GM21717 (cell line): Measurements from ENCODE around the gene PLCL1.
"Not testable (repeated sequence)": the region's sequence is repeated elsewhere in the genome, so short reads cannot be mapped to it uniquely, and the experiment has no call there.

Experiments
- ATAC-seq: cut with Tn5 transposase; IDR thresholded peaks from one replicate; pipeline ENCODE4 v1.9.1; 2021; ENCODE audit warnings: mild to moderate bottlenecking, moderate library complexity; ENCODE audit not compliant: unreplicated experiment

The PLCL1 gene

DNA sequence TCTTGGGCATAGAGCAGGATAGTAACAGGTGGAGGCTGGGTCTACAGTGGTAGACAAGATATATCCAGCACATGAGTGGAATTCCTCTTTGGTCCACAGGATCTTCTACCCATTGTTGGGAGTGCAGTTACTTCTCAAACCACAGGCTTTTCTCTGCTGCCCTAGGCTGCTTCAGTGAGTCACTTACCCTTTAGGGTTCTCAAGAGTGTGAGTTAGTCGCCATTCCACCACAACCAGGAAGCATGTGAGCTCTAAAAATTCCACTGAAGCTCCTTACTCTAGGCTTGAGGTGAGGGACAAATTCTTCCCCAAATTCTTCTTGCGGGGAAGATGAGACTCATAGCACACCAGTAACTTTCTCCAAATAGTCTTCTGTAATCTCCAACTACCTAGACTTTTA lies 189.4 kb downstream of the PLCL1 start:
- no peak for ATAC-seq

GRCh38 chr2:197994751-197995150 lies 190.4 kb downstream of the PLCL1 start:
- ATAC-seq = no peak

- ATAC-seq = no peak
Observed at GRCh38 chr2:197996583-197996982, 192.2 kb downstream of the PLCL1 start.

- no peak for ATAC-seq
Observed at GRCh38 chr2:197997083-197997541, 192.7 kb downstream of the PLCL1 start.

GRCh38 chr2:197998702-197999101 lies 194.3 kb downstream of the PLCL1 start:
- no peak for ATAC-seq

DNA sequence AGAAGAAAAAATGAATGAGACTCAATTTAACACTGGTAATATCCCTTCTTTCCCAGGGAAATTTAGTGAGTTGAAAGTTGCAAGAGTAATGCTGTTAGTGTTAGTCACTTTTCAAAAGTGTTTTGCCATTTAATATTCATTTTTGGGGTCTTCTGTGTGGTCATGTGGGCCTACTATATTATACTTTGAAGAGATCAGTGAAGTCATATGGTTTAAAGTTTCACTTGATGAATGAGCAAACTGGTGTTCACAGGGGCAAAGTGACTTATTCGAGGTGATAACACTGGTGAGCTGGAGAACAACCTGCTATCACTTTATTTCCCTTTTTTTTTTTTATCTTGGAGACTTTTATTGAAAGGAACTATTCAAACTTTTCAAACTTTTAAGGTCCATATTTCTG lies 196.0 kb downstream of the PLCL1 start:
- no peak for ATAC-seq

- ATAC-seq = no peak
Observed at GRCh38 chr2:198004173-198004572, 199.8 kb downstream of the PLCL1 start.

- ATAC-seq = peak; percentile 91
Observed at GRCh38 chr2:198004921-198005829, 200.8 kb downstream of the PLCL1 start.

DNA sequence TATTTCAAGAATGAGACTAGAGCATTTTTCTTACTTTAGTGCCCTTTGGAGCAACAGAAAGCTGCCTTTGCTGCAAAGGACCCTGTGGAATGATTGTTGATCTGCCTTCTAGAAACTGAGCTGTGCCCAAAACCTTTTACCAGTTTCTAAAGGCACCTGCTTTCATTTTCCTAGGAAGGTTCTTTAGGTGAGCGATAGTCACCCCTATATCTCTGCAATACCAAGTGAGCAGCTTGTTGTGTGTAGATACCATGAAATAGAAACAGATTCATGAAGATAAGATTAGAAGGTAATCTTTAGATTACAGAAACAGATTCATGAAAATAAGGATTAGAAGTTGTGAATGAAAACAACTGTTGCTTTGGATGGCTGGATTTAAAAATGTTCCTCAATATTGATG lies 202.3 kb downstream of the PLCL1 start:
- no peak for ATAC-seq

- ATAC-seq = peak; percentile 26
Observed at GRCh38 chr2:198008230-198008629, 203.8 kb downstream of the PLCL1 start.

DNA sequence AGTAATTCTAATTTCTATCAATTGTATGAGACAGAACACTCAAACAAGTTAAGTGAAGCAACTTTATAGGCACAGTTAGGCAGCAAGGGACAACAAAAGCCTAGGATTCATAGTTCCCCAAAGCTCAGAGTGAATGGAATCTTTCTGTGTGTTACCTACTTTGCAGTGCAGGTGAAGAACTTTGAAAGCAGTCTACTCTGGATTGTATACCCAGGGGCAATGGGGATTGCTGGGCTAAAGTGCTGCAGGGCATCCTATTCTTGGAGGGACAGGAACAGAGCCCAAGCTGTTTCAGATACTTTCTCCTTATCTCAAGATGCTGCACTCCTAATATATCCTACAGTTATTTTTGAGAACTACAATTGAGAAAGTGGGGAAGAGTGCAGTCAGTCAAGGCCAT lies 207.6 kb downstream of the PLCL1 start:
- ATAC-seq = no peak

GRCh38 chr2:198016243-198016642 lies 211.8 kb downstream of the PLCL1 start:
- no peak for ATAC-seq

DNA sequence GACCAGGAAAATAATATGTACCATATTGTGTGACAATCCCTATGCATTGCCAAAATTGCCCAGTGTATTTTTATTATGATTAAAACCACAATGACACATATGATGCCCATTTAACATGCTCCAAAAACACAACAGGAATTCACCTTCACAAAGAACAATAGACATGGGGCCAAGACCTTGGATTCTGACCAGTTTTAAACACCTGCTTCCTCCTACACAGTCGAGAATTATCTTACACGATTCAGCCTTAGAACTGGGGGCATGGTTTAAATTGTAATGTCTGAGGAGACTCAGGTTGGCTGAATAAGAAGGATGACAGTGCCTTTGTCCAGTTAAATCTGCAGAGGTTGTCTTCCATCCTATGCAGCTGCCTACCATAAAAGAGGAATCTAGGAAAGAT lies 212.7 kb downstream of the PLCL1 start:
- ATAC-seq = no peak

- ATAC-seq = no peak
Observed at GRCh38 chr2:198028955-198029354, 224.6 kb downstream of the PLCL1 start.

- ATAC-seq = not testable (repeated sequence)
Observed at GRCh38 chr2:198029576-198029975, 225.2 kb downstream of the PLCL1 start.

GRCh38 chr2:198033626-198034025 lies 229.2 kb downstream of the PLCL1 start:
- ATAC-seq = no peak

GRCh38 chr2:198036029-198036879 lies 231.9 kb downstream of the PLCL1 start:
- ATAC-seq = peak; percentile 73

DNA sequence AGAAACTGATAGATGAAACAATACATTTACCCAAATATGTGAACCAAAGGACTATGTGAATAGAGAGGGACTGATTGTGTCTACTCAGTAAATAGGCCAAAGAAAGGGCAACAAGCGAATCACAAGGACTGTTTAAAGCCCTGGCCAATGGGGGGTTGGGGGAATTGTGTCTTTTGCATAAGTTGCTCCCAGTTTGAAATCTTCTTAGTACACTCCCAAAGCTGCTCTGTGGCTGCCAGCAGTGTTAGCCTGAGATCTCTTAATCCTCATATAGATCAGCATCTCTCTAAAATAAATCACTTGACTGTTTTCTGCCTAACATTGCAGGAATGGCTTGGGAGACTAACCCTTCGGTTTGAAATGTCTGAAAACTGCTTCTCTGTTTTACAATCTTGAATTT lies 236.4 kb downstream of the PLCL1 start:
- ATAC-seq = no peak

- ATAC-seq = peak; percentile 80
Observed at GRCh38 chr2:198042189-198042588, 237.8 kb downstream of the PLCL1 start.

- ATAC-seq = no peak
Observed at GRCh38 chr2:198044777-198045176, 240.4 kb downstream of the PLCL1 start.

- ATAC-seq = no peak
Observed at GRCh38 chr2:198045227-198045626, 240.8 kb downstream of the PLCL1 start.

DNA sequence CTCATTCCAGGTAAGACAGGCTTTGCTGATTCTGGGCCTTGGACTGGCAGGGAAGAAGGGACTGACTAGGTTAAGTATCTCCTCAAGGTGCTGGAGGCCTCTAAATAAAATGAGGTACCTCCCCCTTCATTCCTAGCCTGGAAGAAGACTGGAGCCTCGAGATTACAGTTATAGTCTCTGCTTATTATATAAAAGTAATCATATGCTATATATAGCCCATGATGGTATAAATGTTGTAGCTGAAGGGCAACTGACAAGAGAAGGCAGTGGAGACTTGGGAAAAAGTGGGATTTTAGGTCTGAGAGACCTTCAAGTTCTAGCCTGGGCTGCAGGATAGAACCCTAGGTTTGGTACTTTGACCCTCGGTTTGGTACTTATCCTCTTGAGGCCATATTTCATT lies 248.3 kb downstream of the PLCL1 start:
- no peak for ATAC-seq
